Caco-2 (cell line): ENCODE results near the gene RPL18A. TPM values are rescaled to one million over a fixed set of nuclear protein-coding genes. Genes with fewer than 3 reads are reported as not detected.

Experiments used
- BruUV-seq: library from RNA; stranded (reverse); fragments of 400-500 nt; replicated peaks from 2 replicates; lab custom pipeline; 2021; lab: Mats Ljungman, UMichigan
- CTCF ChIA-PET: fragments of 300-600 bp; sonication (Branson Sonifier 250); formaldehyde crosslinking; loops from one replicate; lab custom pipeline; 2022; ENCODE audit warnings: antibody characterized with exemption; lab: Charles Lee
- POLR2A ChIA-PET: fragments of 300-600 bp; sonication (Branson Sonifier 250); formaldehyde crosslinking; loops from one replicate; lab custom pipeline; 2022; ENCODE audit warnings: antibody characterized with exemption; lab: Charles Lee
- DNase-seq, 2 experiments: peaks; one replicate each; pipeline versions ENCODE4 v3.0.0 to v3.0.0-alpha.2; 2020 to 2022
- H3K27me3 ChIP-seq: replicated peaks from 2 replicates; pipeline ENCODE4 v1.6.0; 2011; ENCODE audit warnings: low read length; ENCODE audit not compliant: control insufficient read depth, insufficient read depth
- H3K36me3 ChIP-seq: 2 replicates; pipeline ENCODE4 v1.5.1; 2011; ENCODE audit warnings: low read length; ENCODE audit not compliant: control insufficient read depth, insufficient read depth
- H3K4me1 ChIP-seq: fragments of 250-450 bp; sonication (Bioruptor Pico); 2 replicates; pipeline ENCODE4 v1.5.1; 2020; ENCODE audit warnings: mild to moderate bottlenecking
- H3K4me3 ChIP-seq: 2 replicates; pipeline ENCODE4 v1.5.1; 2011; ENCODE audit warnings: low read depth, mild to moderate bottlenecking, control low read depth, low read length
- H3K9me3 ChIP-seq: fragments of 250-450 bp; sonication (Bioruptor Pico); 2 replicates; pipeline ENCODE4 v1.5.1; 2020; ENCODE audit warnings: mild to moderate bottlenecking, moderate library complexity
- H3K27ac Mint-ChIP-seq: one replicate; pipeline ENCODE4 v1.8.0; 2022; ENCODE audit warnings: mixed read lengths; ENCODE audit not compliant: unreplicated experiment
- H3K27me3 Mint-ChIP-seq: one replicate; pipeline ENCODE4 v1.8.0; 2022; ENCODE audit warnings: mixed read lengths; ENCODE audit not compliant: insufficient read depth, unreplicated experiment
- H3K36me3 Mint-ChIP-seq: one replicate; pipeline ENCODE4 v1.8.0; 2022; ENCODE audit warnings: mild to moderate bottlenecking, mixed read lengths; ENCODE audit not compliant: insufficient read depth, unreplicated experiment
- H3K4me1 Mint-ChIP-seq: one replicate; pipeline ENCODE4 v1.8.0; 2022; ENCODE audit warnings: low read depth, mixed read lengths; ENCODE audit not compliant: unreplicated experiment
- H3K4me3 Mint-ChIP-seq: one replicate; pipeline ENCODE4 v1.8.0; 2022; ENCODE audit warnings: mild to moderate bottlenecking, moderate library complexity, mixed read lengths; ENCODE audit not compliant: unreplicated experiment
- H3K9me3 Mint-ChIP-seq: one replicate; pipeline ENCODE4 v1.8.0; 2022; ENCODE audit warnings: mixed read lengths; ENCODE audit not compliant: unreplicated experiment
- CTCF ChIP-seq, 2 experiments: fragments of 200-600 bp in 1 of 2; IDR thresholded peaks; 1 replicate in 1 of 2; 2 replicates in 1 of 2; pipeline versions ENCODE4 v1.5.1 to v1.8.0; 2011 to 2022; ENCODE audit warnings: antibody characterized with exemption in 1 of 2, control low read depth in 1 of 2, inconsistent platforms in 1 of 2, low read depth in 1 of 2, low read length in 1 of 2, mild to moderate bottlenecking in 1 of 2, moderate library complexity in 1 of 2; ENCODE audit not compliant: insufficient read depth in 1 of 2, severe bottlenecking in 1 of 2, unreplicated experiment in 1 of 2
- intact Hi-C: fragments of 100-400 bp; cut with micrococcal nuclease; formaldehyde crosslinking; loops from one replicate; pipeline ENCODE4 v1.10.0; 2022; ENCODE audit not compliant: unreplicated experiment
- total RNA-seq: library from RNA; stranded (reverse); gene quantifications from 2 replicates; pipeline ENCODE4 v1.2.3, GENCODE V29; 2022

RPL18A gene
- total RNA-seq, 1 experiment from 2014 or later: 1,599 TPM

- no peaks in the 10 kb centered on the region for H3K9me3 ChIP-seq
- intact Hi-C loops: no loop called here
- Mint-ChIP-seq H3K4me3 (no peak overlapping the region), H3K4me1 (no peaks in the 10 kb centered on the region), H3K9me3 (no peaks in the 10 kb centered on the region), H3K36me3 (no peaks in the 10 kb centered on the region), H3K27ac (no peak overlapping the region), H3K27me3 (no peaks in the 10 kb centered on the region)
- no peak for TF ChIP-seq CTCF (IDR thresholded peaks at IDR 0.05; ENCODE audit: insufficient read depth in 1 of 2, low read depth in 1 of 2, low read length in 1 of 2, severe bottlenecking in 1 of 2, unreplicated experiment in 1 of 2)
- CTCF ChIA-PET: no interaction called here
- POLR2A ChIA-PET: no interaction called here
- no TSS peak for BruUV-seq
- H3K4me3 ChIP-seq: no peak overlapping the region
- DNase-seq: no peak
- no peaks in the 10 kb centered on the region for H3K36me3 ChIP-seq
- H3K4me1 ChIP-seq: no peaks in the 10 kb centered on the region
- H3K27me3 ChIP-seq: no peaks in the 10 kb centered on the region
Observed at GRCh38 chr19:17843908-17844490, 15.7 kb upstream of the RPL18A start.

- no peaks in the 10 kb centered on the region for H3K36me3 ChIP-seq
- H3K9me3 ChIP-seq: no peaks in the 10 kb centered on the region
- Mint-ChIP-seq H3K27ac (no peak overlapping the region), H3K4me3 (no peak overlapping the region), H3K4me1 (no peaks in the 10 kb centered on the region), H3K9me3 (no peaks in the 10 kb centered on the region), H3K27me3 (no peaks in the 10 kb centered on the region), H3K36me3 (no peaks in the 10 kb centered on the region)
- H3K4me1 ChIP-seq: no peaks in the 10 kb centered on the region
- no peaks in the 10 kb centered on the region for H3K27me3 ChIP-seq
- ChIA-PET CTCF (no interaction called here), POLR2A (interaction anchor here (0.5 kb wide), 1 partner anchor 13 kb away, joined by 3 read pairs; the partner anchor contains the start of gene RPL18A)
- no peak overlapping the region for H3K4me3 ChIP-seq
- no TSS peak for BruUV-seq
- no peak for DNase-seq
- TF ChIP-seq CTCF (IDR thresholded peaks at IDR 0.05; ENCODE audit: insufficient read depth in 1 of 2, low read depth in 1 of 2, low read length in 1 of 2, severe bottlenecking in 1 of 2, unreplicated experiment in 1 of 2): no peak
- intact Hi-C loops: no loop called here
Observed at GRCh38 chr19:17846146-17846545, 13.6 kb upstream of the RPL18A start.

GRCh38 chr19:17847538-17848366 is 12.0 kb upstream of the RPL18A start, which contains the start of gene JAK3:
Gene JAK3 (minus strand): TSS chr19:17847982. CDS start chr19:17844417, 3,565 bp downstream.
- TF ChIP-seq CTCF (IDR thresholded peaks at IDR 0.05; ENCODE audit: insufficient read depth in 1 of 2, low read depth in 1 of 2, low read length in 1 of 2, severe bottlenecking in 1 of 2, unreplicated experiment in 1 of 2): no peak
- Mint-ChIP-seq H3K4me1 (no peaks in the 10 kb centered on the region), H3K4me3 (no peak within 1 kb of the TSS), H3K27ac (no peak within 1 kb of the TSS), H3K9me3 (no peaks in the 10 kb centered on the region), H3K27me3 (no peaks in the 10 kb centered on the region), H3K36me3 (no peaks in the 10 kb centered on the region)
- Histone ChIP-seq H3K4me3 (no peak within 1 kb of the TSS; the same call in 1 of the 2 replicates), H3K9me3 (no peaks in the 10 kb centered on the region), H3K4me1 (no peaks in the 10 kb centered on the region), H3K27me3 (no peaks in the 10 kb centered on the region), H3K36me3 (no peaks in the 10 kb centered on the region)
- intact Hi-C loops: no loop called here
- ChIA-PET POLR2A (no interaction called here), CTCF (no interaction called here)
- no TSS peak for BruUV-seq
- no peak for DNase-seq
